H1 (cell line): Measurements from ENCODE around the gene ZNF286A. TPM values are rescaled to one million over a fixed set of nuclear protein-coding genes. Genes with fewer than 3 reads are reported as not detected.

Source experiments
- CTCF ChIA-PET: fragments of 300-600 bp; sonication (Branson Sonifier 250); formaldehyde crosslinking; loops from one replicate; lab custom pipeline; 2021; ENCODE audit not compliant: partially characterized antibody; lab: Charles Lee
- POLR2A ChIA-PET: fragments of 300-600 bp; sonication (Branson Sonifier 250); formaldehyde crosslinking; loops from one replicate; lab custom pipeline; 2021; ENCODE audit warnings: inconsistent platforms; ENCODE audit not compliant: partially characterized antibody; lab: Charles Lee
- DNase-seq, 2 experiments: peaks; one replicate each; pipeline versions ENCODE4 v3.0.0 to v3.0.0-alpha.2; 2010 to 2022; ENCODE audit warnings: low spot score in 2 of 2, low read depth in 1 of 2, mixed read lengths in 1 of 2
- FAIRE-seq: peaks from 2 replicates; lab custom pipeline; 2011; peaks lifted over from hg19 to GRCh38; lab: Jason Lieb, UNC
- H2AFZ ChIP-seq: 2 replicates; pipeline ENCODE4 v1.8.1; 2012; ENCODE audit warnings: low read length, inconsistent platforms
- H2AK5ac ChIP-seq: 2 replicates; pipeline ENCODE4 v1.6.1; 2013; ENCODE audit warnings: low read depth, low read length
- H2BK120ac ChIP-seq: replicated peaks from 2 replicates; pipeline ENCODE3; 2013; ENCODE audit warnings: low read depth, low read length, inconsistent platforms
- H2BK12ac ChIP-seq: 2 replicates; pipeline ENCODE4 v1.6.1; 2013; ENCODE audit warnings: low read depth, low read length
- H2BK15ac ChIP-seq: 2 replicates; pipeline ENCODE4 v1.6.1; 2013; ENCODE audit warnings: low read length
- H2BK20ac ChIP-seq: 2 replicates; pipeline ENCODE4 v1.6.1; 2013; ENCODE audit warnings: low read length
- H2BK5ac ChIP-seq: 2 replicates; pipeline ENCODE4 v1.6.1; 2013; ENCODE audit warnings: low read depth, low read length
- H3K14ac ChIP-seq: 2 replicates; pipeline ENCODE4 v1.6.1; 2013; ENCODE audit warnings: inconsistent platforms; ENCODE audit not compliant: insufficient read length
- H3K18ac ChIP-seq: 2 replicates; pipeline ENCODE4 v1.6.1; 2013; ENCODE audit warnings: low read length; ENCODE audit errors: extremely low read depth
- H3K23ac ChIP-seq: 2 replicates; pipeline ENCODE4 v1.6.1; 2013; ENCODE audit warnings: inconsistent platforms; ENCODE audit not compliant: insufficient read length
- H3K23me2 ChIP-seq: 2 replicates; pipeline ENCODE4 v1.6.1; 2013; ENCODE audit warnings: low read depth, low read length
- H3K27ac ChIP-seq: 2 replicates; pipeline ENCODE4 v1.6.1; 2011; ENCODE audit warnings: low read depth, low read length, inconsistent platforms
- H3K27me3 ChIP-seq, 4 experiments: replicated peaks in 1 of 4; 1 replicate in 1 of 4; 2 replicates in 3 of 4; pipeline versions ENCODE4 v1.6.1 to v1.8.1; 2011 to 2013; ENCODE audit warnings: low read length in 3 of 4, mild to moderate bottlenecking in 3 of 4, inconsistent platforms in 2 of 4, mixed read lengths in 2 of 4, moderate library complexity in 1 of 4; ENCODE audit not compliant: control insufficient read depth in 3 of 4, insufficient read depth in 3 of 4; ENCODE audit errors: extremely low read depth in 1 of 4
- H3K36me3 ChIP-seq, 4 experiments: 2 replicates each; pipeline versions ENCODE4 v1.6.1 to v1.8.1; 2011 to 2013; ENCODE audit warnings: mild to moderate bottlenecking in 4 of 4, low read length in 3 of 4, moderate library complexity in 2 of 4, control low read depth in 1 of 4, inconsistent platforms in 1 of 4; ENCODE audit not compliant: insufficient read depth in 4 of 4, control insufficient read depth in 2 of 4
- H3K4ac ChIP-seq: replicated peaks from 2 replicates; pipeline ENCODE3; 2013; ENCODE audit warnings: low read length, low read depth, mixed read lengths, inconsistent platforms; ENCODE audit not compliant: insufficient read length
- H3K4me1 ChIP-seq, 4 experiments: replicated peaks in 1 of 4; 1 replicate in 1 of 4; 2 replicates in 3 of 4; pipeline versions ENCODE4 v1.6.1 to v1.8.1; 2011 to 2013; ENCODE audit warnings: low read length in 3 of 4, inconsistent platforms in 2 of 4, mixed read lengths in 1 of 4; ENCODE audit not compliant: insufficient read depth in 4 of 4, control insufficient read depth in 3 of 4
- H3K4me2 ChIP-seq, 2 experiments: 2 replicates each; pipeline versions ENCODE4 v1.6.1 to v1.8.1; 2011 to 2013; ENCODE audit warnings: low read depth in 2 of 2, low read length in 2 of 2, control low read depth in 1 of 2, inconsistent platforms in 1 of 2, mild to moderate bottlenecking in 1 of 2; ENCODE audit not compliant: insufficient read depth in 1 of 2
- H3K4me3 ChIP-seq, 4 experiments: fragments of 200-600, 300-600 bp in 1 of 4; sonication (generic), shearing (Covaris generic), sonication (Bioruptor Twin) in 1 of 4; 2 replicates each; pipeline versions ENCODE4 v1.5.1 to v1.8.1; 2011 to 2016; ENCODE audit warnings: low read length in 4 of 4, low read depth in 3 of 4, control low read depth in 2 of 4, inconsistent platforms in 2 of 4, mild to moderate bottlenecking in 2 of 4, mixed read lengths in 1 of 4, moderate library complexity in 1 of 4; ENCODE audit not compliant: insufficient read depth in 2 of 4; ENCODE audit errors: extremely low read depth in 1 of 4
- H3K56ac ChIP-seq: replicated peaks from 2 replicates; pipeline ENCODE3; 2013; ENCODE audit warnings: low read depth, mild to moderate bottlenecking, mixed read lengths, low read length, inconsistent platforms; ENCODE audit not compliant: insufficient read length
- H3K79me1 ChIP-seq: 2 replicates; pipeline ENCODE4 v1.6.1; 2013; ENCODE audit warnings: low read depth, low read length, control low read depth
- H3K79me2 ChIP-seq, 2 experiments: 2 replicates each; pipeline versions ENCODE4 v1.6.1 to v1.8.1; 2012 to 2013; ENCODE audit warnings: low read length in 2 of 2, mild to moderate bottlenecking in 2 of 2, inconsistent platforms in 1 of 2; ENCODE audit not compliant: insufficient read depth in 2 of 2, control insufficient read depth in 1 of 2
- H3K9ac ChIP-seq, 4 experiments: replicated peaks in 1 of 4; 1 replicate in 1 of 4; 2 replicates in 3 of 4; pipeline versions ENCODE4 v1.6.1 to v1.8.1; 2011 to 2013; ENCODE audit warnings: low read depth in 3 of 4, low read length in 3 of 4, control low read depth in 2 of 4, mild to moderate bottlenecking in 2 of 4, moderate library complexity in 2 of 4, inconsistent platforms in 1 of 4; ENCODE audit errors: extremely low read depth in 1 of 4
- H3K9me3 ChIP-seq, 2 experiments: 2 replicates each; pipeline versions ENCODE4 v1.6.1 to v1.8.1; 2012 to 2013; ENCODE audit warnings: mild to moderate bottlenecking in 2 of 2, moderate library complexity in 2 of 2, control low read depth in 1 of 2, inconsistent platforms in 1 of 2, low read depth in 1 of 2, low read length in 1 of 2, mixed read lengths in 1 of 2; ENCODE audit not compliant: insufficient read depth in 2 of 2
- H4K20me1 ChIP-seq, 2 experiments: replicated peaks in 1 of 2; 2 replicates each; pipeline versions ENCODE3 to v1.8.1; 2011 to 2013; ENCODE audit warnings: inconsistent platforms in 2 of 2, low read length in 2 of 2, mild to moderate bottlenecking in 1 of 2; ENCODE audit not compliant: insufficient read depth in 2 of 2, control insufficient read depth in 1 of 2
- H4K5ac ChIP-seq: 2 replicates; pipeline ENCODE4 v1.6.1; 2013; ENCODE audit warnings: low read length, low read depth, mixed read lengths, inconsistent platforms; ENCODE audit not compliant: insufficient read length
- H4K8ac ChIP-seq: 2 replicates; pipeline ENCODE4 v1.8.0; 2013; ENCODE audit warnings: mild to moderate bottlenecking, moderate library complexity, low read length, inconsistent platforms; ENCODE audit not compliant: insufficient read depth; ENCODE audit errors: extremely low read depth
- H4K91ac ChIP-seq: replicated peaks from 2 replicates; pipeline ENCODE3; 2013; ENCODE audit warnings: low read length, mixed read lengths, inconsistent platforms; ENCODE audit not compliant: insufficient read length
- ASH2L ChIP-seq: fragments of 200-600, 300-600 bp; sonication (generic); IDR thresholded peaks from one replicate; pipeline ENCODE4 v1.7.1; 2017; ENCODE audit warnings: low read length
- MAX ChIP-seq: IDR thresholded peaks from 2 replicates; pipeline ENCODE4 v1.6.1; 2012; ENCODE audit warnings: inconsistent platforms
- POLR2AphosphoS5 ChIP-seq: IDR thresholded peaks from 2 replicates; pipeline ENCODE4 v1.6.1; 2011; ENCODE audit warnings: low read depth, low read length
- POU5F1 ChIP-seq: IDR thresholded peaks from 2 replicates; pipeline ENCODE4 v1.6.1; 2011; ENCODE audit warnings: low read depth, mild to moderate bottlenecking, low read length, moderate library complexity
- TAF1 ChIP-seq: IDR thresholded peaks from 2 replicates; pipeline ENCODE4 v1.6.1; 2011; ENCODE audit warnings: mild to moderate bottlenecking, low read depth, low read length
- WGBS, 2 experiments: shearing (Covaris generic) in 1 of 2; methylation state at CpG; one replicate each; pipeline versions ENCODE4 v1.1.6 to v1.1.7; 2013 to 2015; ENCODE audit warnings: low lambda C conversion rate in 2 of 2, mixed read lengths in 2 of 2, inconsistent platforms in 1 of 2, low coverage in 1 of 2, missing lambda C conversion rate in 1 of 2; ENCODE audit not compliant: insufficient replicate concordance in 2 of 2, insufficient coverage in 1 of 2, insufficient read length in 1 of 2; ENCODE audit errors: extremely low coverage in 1 of 2, missing lambda C conversion rate in 1 of 2; 5-methylcytosine and 5-hydroxymethylcytosine counted together
- polyA plus RNA-seq, 7 experiments: library from polyadenylated mRNA; depleted of rRNA in 3 of 7; stranded (reverse) in 5 of 7; unstranded in 2 of 7; fragments of >200 nt in 5 of 7; fragments of 200-250 nt in 2 of 7; gene quantifications; 1 replicate in 5 of 7; 2 replicates in 1 of 7; 4 replicates in 1 of 7; pipeline versions ENCODE4 v1.2.1 to v1.2.3, GENCODE V29; 2011 to 2013; ENCODE audit warnings: missing spikeins in 2 of 7, mixed read lengths in 2 of 7
- total RNA-seq: library from RNA; stranded (reverse); fragmentation: NEBNext Ultra II Directional; extraction: Animal tissue kit (Norgen Biotek cat#: 25700); gene quantifications from 2 replicates; pipeline ENCODE4 v1.2.1, GENCODE V29; 2021

The ZNF286A gene
- total and polyA plus RNA-seq, 2 of the 8 experiments (the other 6 are each of a cell fraction or from before 2014, with no cell fraction given) = 18.2 to 100.0 TPM

GRCh38 chr17:15663691-15664090, 35.9 kb upstream of the ZNF286A start:
- CTCF ChIA-PET = no interaction called here
- Histone ChIP-seq H2BK12ac (no peak overlapping the region), H4K8ac (no peak overlapping the region), H4K91ac (no peak overlapping the region), H3K4me3 (no peak overlapping the region), H3K79me2 (no peaks in the 10 kb centered on the region), H3K79me1 (no peaks in the 10 kb centered on the region), H3K14ac (no peak overlapping the region), H3K4me2 (no peak overlapping the region), H4K5ac (no peak overlapping the region), H2BK20ac (no peak overlapping the region), H2AK5ac (no peak overlapping the region), H3K56ac (no peak overlapping the region), H3K23ac (no peak overlapping the region), H3K18ac (no peak overlapping the region), H3K27me3 (no peaks in the 10 kb centered on the region), H3K4ac (no peak overlapping the region), H3K9ac (no peak overlapping the region), H3K4me1 (peaks cover 0 to 2% (median 0%) of the 10 kb centered on the region in 4 experiments; a peak in 1 of 7 replicates), H2BK120ac (no peak overlapping the region), H2BK15ac (no peak overlapping the region), H2AFZ (no peak overlapping the region), H3K9me3 (no peaks in the 10 kb centered on the region), H3K36me3 (peaks cover 0 to 8% (median 4%) of the 10 kb centered on the region in 4 experiments; a peak in 4 of 8 replicates), H3K27ac (no peak overlapping the region), H3K23me2 (no peaks in the 10 kb centered on the region), H4K20me1 (no peaks in the 10 kb centered on the region), H2BK5ac (no peak overlapping the region)
- POLR2A ChIA-PET = interaction anchor here (0.8 to 1.9 kb wide), 2 partner anchors 14 to 370 kb away, joined by 3 to 5 read pairs; no protein-coding TSS in a partner anchor
- no peak for DNase-seq
- TF ChIP-seq POLR2AphosphoS5 (no peak), POU5F1 (no peak), TAF1 (no peak), MAX (no peak), ASH2L (no peak)
- no peak for FAIRE-seq
- 88% methylated on average over 5 of the region's 5 CpGs; no CpG with 5 or more reads in 1 of the 2 experiments for WGBS, 2 experiments
